ENCODE measurements around the gene TINCR.

GRCh38 chr19:5560156-5560555 is 7.6 kb downstream of the TINCR start:
- no peak for TF ChIP-seq CTCF (conservative IDR thresholded peaks at IDR 0.05)
- no peak for TF ChIP-seq EZH2 (IDR thresholded peaks at IDR 0.05; ENCODE audit: low read depth)

Data from PC-9 (cell line).